ENCODE data around the gene ZBTB32.

DNA sequence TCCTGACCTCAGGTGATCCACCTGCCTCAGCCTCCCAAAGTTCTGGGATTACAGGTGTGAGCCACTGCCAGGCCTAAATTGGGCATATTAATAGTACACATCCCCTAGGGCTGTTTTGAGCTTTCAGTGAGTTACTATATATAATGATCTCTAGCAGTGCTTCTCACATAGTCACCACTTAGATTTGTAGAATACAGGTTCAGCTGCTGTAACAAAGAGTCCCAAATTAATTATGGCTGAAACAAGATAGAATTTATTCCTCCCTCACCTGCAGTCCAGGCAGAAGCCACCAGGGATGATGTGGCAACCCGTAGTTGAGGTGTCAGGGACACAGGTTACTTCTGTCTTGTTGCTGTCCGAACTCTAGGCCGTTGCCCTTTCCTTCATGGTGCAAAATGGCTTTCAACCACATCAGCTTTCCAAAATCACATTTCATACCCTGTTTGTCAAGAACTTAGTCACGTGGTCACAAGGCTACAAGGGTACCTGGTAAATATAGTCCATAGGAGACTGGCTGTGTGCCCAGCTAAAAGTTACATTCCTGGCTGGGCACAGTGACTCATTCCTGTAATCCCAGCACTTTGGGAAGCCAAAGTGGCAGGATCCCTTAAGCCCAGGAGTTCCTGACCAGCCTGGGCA lies 56.5 kb downstream of the ZBTB32 start:
- TF ChIP-seq ZNF211 (tag by site-specific recombination; IDR thresholded peaks at IDR 0.05; ENCODE audit: low read depth) (no peak), ZNF561 (tag by site-specific recombination; IDR thresholded peaks at IDR 0.05; ENCODE audit: borderline replicate concordance) (no peak), ZNF138 (tag by site-specific recombination; IDR thresholded peaks at IDR 0.05; ENCODE audit: borderline replicate concordance) (no peak), BCL11B (tag by site-specific recombination; IDR thresholded peaks at IDR 0.05; ENCODE audit: low read depth) (no peak), ZNF311 (tag by site-specific recombination; IDR thresholded peaks at IDR 0.05; ENCODE audit: borderline replicate concordance) (no peak), KLF10 (tag by site-specific recombination; IDR thresholded peaks at IDR 0.05) (no peak), ZNF664 (tag by site-specific recombination; IDR thresholded peaks at IDR 0.05) (no peak), ZNF707 (tag by site-specific recombination; IDR thresholded peaks at IDR 0.05) (no peak)
- TF ChIP-seq, protein P1, sequence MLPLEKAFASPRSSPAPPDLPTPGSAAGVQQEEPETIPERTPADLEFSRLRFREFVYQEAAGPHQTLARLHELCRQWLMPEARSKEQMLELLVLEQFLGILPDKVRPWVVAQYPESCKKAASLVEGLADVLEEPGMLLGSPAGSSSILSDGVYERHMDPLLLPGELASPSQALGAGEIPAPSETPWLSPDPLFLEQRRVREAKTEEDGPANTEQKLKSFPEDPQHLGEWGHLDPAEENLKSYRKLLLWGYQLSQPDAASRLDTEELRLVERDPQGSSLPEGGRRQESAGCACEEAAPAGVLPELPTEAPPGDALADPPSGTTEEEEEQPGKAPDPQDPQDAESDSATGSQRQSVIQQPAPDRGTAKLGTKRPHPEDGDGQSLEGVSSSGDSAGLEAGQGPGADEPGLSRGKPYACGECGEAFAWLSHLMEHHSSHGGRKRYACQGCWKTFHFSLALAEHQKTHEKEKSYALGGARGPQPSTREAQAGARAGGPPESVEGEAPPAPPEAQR (tag by site-specific recombination; IDR thresholded peaks at IDR 0.05): no peak
- TF ChIP-seq, protein P2, sequence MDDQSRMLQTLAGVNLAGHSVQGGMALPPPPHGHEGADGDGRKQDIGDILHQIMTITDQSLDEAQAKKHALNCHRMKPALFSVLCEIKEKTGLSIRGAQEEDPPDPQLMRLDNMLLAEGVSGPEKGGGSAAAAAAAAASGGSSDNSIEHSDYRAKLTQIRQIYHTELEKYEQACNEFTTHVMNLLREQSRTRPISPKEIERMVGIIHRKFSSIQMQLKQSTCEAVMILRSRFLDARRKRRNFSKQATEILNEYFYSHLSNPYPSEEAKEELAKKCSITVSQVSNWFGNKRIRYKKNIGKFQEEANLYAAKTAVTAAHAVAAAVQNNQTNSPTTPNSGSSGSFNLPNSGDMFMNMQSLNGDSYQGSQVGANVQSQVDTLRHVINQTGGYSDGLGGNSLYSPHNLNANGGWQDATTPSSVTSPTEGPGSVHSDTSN (CRISPR knock-in tag; IDR thresholded peaks at IDR 0.05): no peak
- TF ChIP-seq, protein P3, sequence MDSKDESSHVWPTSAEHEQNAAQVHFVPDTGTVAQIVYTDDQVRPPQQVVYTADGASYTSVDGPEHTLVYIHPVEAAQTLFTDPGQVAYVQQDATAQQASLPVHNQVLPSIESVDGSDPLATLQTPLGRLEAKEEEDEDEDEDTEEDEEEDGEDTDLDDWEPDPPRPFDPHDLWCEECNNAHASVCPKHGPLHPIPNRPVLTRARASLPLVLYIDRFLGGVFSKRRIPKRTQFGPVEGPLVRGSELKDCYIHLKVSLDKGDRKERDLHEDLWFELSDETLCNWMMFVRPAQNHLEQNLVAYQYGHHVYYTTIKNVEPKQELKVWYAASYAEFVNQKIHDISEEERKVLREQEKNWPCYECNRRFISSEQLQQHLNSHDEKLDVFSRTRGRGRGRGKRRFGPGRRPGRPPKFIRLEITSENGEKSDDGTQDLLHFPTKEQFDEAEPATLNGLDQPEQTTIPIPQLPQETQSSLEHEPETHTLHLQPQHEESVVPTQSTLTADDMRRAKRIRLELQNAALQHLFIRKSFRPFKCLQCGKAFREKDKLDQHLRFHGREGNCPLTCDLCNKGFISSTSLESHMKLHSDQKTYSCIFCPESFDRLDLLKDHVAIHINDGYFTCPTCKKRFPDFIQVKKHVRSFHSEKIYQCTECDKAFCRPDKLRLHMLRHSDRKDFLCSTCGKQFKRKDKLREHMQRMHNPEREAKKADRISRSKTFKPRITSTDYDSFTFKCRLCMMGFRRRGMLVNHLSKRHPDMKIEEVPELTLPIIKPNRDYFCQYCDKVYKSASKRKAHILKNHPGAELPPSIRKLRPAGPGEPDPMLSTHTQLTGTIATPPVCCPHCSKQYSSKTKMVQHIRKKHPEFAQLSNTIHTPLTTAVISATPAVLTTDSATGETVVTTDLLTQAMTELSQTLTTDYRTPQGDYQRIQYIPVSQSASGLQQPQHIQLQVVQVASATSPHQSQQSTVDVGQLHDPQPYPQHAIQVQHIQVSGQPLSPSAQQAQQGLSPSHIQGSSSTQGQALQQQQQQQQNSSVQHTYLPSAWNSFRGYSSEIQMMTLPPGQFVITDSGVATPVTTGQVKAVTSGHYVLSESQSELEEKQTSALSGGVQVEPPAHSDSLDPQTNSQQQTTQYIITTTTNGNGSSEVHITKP (tag by site-specific recombination; IDR thresholded peaks at IDR 0.05): no peak
- TF ChIP-seq, protein P4, sequence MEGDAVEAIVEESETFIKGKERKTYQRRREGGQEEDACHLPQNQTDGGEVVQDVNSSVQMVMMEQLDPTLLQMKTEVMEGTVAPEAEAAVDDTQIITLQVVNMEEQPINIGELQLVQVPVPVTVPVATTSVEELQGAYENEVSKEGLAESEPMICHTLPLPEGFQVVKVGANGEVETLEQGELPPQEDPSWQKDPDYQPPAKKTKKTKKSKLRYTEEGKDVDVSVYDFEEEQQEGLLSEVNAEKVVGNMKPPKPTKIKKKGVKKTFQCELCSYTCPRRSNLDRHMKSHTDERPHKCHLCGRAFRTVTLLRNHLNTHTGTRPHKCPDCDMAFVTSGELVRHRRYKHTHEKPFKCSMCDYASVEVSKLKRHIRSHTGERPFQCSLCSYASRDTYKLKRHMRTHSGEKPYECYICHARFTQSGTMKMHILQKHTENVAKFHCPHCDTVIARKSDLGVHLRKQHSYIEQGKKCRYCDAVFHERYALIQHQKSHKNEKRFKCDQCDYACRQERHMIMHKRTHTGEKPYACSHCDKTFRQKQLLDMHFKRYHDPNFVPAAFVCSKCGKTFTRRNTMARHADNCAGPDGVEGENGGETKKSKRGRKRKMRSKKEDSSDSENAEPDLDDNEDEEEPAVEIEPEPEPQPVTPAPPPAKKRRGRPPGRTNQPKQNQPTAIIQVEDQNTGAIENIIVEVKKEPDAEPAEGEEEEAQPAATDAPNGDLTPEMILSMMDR (tag by site-specific recombination; IDR thresholded peaks at IDR 0.05): no peak
- TF ChIP-seq, protein P5, sequence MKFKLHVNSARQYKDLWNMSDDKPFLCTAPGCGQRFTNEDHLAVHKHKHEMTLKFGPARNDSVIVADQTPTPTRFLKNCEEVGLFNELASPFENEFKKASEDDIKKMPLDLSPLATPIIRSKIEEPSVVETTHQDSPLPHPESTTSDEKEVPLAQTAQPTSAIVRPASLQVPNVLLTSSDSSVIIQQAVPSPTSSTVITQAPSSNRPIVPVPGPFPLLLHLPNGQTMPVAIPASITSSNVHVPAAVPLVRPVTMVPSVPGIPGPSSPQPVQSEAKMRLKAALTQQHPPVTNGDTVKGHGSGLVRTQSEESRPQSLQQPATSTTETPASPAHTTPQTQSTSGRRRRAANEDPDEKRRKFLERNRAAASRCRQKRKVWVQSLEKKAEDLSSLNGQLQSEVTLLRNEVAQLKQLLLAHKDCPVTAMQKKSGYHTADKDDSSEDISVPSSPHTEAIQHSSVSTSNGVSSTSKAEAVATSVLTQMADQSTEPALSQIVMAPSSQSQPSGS (tag by site-specific recombination; IDR thresholded peaks at IDR 0.05; ENCODE audit: low read depth): no peak
- TF ChIP-seq, protein P6, sequence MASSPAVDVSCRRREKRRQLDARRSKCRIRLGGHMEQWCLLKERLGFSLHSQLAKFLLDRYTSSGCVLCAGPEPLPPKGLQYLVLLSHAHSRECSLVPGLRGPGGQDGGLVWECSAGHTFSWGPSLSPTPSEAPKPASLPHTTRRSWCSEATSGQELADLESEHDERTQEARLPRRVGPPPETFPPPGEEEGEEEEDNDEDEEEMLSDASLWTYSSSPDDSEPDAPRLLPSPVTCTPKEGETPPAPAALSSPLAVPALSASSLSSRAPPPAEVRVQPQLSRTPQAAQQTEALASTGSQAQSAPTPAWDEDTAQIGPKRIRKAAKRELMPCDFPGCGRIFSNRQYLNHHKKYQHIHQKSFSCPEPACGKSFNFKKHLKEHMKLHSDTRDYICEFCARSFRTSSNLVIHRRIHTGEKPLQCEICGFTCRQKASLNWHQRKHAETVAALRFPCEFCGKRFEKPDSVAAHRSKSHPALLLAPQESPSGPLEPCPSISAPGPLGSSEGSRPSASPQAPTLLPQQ (tag by site-specific recombination; IDR thresholded peaks at IDR 0.05): no peak

Measured in HEK293 (cell line).